DMS53 treated with DMSO at 0.1 percent for 48 hours (cell line): ENCODE data around the gene NCKAP5.

Experiments used
- DNase-seq: peaks from one replicate; lab custom pipeline; 2025; ENCODE audit not compliant: unreplicated experiment; lab: John Stamatoyannopoulos, UW

Gene NCKAP5

DNA sequence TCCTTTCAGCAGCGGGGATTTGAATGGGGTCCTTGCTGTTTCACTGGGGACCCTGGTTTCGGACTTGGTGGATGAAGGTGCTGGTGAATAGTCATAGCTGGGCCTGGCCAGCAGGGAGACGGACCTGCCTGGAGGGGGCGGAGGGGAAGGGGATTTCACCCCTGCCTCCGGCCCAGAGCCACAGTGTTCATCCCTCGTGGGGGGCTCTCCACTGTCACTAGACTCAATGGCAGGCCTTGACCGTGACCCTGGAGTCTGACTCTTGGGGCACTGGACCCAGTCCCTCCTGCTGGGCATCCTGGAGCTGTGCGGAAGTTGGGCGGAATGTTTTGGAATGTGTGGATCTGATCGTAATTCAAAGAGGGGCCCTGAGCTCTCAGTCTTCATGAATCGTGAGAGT lies 784.4 kb downstream of the NCKAP5 start:
- DNase-seq, result no peak

DNA sequence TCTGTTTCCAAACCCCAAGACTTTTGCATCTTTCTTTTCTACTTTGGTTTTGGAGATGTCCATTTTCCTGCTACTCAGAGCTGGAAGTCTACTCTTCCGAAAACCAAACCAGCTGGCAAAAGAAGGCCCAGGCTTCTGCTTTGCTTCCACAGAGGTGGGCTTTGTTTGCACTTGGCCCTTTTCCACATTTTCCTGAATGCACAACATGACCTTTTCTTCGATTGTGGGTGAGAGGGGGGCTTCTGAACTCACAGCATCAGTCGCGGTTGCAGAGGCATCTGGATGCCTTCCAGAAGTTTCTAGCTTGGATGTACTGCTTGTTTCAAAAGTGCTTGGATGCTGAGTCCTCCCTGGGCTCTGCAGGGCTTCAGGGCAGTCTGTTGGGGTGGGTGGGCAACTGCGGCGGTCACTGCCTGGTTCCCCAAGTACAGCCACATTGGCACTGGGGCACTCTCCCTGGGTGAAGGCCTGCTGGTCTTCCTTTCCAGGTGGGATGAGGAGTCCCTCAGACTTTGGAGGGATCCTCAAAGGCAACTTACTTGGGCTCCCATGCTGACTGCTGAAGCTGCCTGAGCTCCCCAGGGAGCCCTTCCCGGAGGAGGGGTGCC lies 786.0 kb downstream of the NCKAP5 start:
- no peak for DNase-seq

DNA sequence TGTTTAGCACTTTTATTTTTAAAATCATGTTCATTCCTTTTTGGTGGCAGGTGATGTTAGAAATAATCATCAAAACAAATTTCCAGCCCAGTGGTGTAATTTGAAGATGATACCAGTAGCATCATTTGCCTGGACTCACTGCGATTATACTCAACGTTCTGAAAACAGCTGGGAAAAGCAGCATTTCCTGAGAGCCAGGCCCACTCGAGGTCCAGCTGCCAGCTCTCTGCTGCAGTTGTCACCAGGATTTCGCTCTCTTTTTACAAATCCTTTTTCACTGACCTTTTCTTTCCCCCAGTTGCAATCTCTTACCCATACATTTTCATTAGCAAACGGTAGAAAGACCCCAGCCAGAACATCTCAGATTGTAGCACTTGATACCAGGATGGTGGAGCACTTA lies 787.6 kb downstream of the NCKAP5 start:
- DNase-seq, result no peak

DNA sequence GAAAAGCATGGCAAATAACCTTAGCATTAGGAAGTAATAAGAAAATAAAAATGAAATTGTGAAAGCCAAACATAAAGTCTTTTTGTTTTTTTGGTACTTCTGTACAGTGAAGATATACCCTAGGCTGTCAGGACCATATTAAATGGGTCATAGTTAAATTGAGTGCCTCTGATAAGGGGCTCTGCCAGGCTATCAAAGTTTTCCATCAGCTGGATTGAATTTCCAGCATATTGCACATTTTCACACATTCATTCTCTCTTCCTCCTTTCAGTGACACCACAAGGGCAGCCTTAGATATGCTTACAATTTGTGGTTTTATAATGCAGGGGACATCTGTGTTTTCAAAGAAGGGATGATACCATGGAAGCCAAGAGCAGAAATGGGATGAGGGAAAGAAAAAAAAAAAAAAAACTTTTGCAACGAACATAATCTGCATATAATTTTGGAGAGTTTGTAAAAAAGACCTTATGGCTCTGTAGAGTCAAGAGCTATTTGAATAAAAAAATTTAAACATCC lies 789.0 kb downstream of the NCKAP5 start:
- no peak for DNase-seq

DNA sequence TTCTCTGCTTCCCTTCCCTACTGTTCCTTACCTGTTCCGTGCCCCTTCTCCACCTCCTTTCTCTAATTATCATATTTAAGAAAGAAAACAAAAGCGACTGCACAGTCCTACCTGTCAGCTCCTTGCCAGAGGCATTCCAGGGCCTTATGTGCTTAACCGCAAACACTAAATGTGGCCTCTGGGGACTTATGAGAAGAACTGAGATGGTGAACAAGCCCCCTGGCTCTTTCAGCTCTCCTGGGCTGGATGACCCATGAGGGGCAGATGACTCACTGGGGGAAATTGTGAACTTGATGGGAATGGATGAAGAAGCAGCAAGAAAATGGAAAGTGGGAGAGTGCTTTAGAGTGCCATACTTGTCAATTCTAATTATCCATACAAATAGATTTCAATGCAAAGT lies 792.0 kb downstream of the NCKAP5 start:
- no peak for DNase-seq

DNA sequence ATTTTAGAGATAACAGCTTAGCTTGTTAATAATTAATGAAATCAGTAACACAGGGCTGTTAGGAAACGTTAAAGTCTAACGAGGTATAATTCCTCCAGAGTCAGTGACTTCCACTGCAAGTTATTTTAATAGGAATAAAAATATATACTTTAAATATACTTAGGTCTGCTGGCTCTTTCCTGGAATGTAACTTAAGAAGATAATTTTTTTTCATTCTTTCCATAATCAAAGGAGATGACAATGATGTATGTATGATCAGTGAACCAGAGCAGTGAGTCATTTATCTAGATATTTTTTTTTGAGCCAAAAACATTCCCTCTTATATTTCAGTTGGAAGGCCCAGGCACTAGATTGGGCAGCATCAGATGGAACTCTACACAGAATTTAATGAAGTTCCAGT lies 794.1 kb downstream of the NCKAP5 start:
- no peak for DNase-seq

DNA sequence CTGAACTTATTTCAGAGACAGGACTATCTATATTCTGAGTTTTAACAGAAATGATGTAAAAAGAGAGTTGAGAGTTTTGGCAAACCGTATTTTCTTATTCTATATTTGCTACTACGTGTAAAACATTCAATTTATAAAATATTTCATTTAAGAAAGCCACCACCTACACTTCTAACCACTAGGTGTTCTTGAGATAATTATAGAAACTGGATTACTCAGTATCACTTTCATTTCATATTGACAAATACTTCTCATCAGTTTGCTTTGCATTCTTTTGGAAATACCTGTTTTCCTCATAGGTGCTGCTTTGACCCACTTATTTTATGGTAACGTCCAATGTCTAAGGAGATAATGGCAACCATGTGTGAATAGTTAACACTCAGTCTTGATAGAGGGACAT lies 794.9 kb downstream of the NCKAP5 start:
- DNase-seq, result no peak

DNA sequence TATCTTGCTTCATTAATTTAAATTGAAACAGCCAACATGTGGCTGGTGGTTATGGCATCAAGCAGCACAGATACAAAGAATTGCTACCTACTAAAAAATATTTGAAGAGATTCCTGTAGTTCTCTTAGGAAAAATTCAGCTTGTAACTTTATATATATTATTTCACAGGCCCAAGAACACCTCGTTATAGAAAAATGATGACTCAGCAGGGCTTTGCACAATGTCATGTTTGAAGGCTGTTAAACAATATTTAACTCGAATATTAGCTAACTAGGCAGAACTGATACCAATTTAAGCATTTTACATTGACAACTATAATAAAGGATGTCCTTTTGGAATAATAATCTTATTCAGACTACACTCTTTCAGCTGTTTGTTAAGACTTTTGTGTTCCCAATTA lies 795.9 kb downstream of the NCKAP5 start:
- DNase-seq, result no peak

DNA sequence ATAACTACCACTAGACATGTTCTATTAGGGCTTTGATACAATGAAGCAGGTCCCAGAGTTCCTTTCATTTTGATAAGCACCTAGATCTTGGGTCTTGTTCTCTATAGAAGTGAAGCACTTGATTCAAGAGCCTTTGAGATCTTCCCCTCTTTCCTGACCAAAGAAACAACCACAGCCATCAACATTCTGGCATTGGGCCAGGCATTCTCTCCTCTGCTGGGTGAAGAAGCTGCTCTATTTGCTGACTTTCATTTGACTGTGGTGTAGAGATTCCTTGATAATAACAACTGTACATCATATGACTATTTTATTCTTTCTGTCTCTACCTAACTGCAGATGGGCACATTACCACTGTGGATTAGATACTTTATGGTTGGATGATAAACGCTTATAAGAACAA lies 801.7 kb downstream of the NCKAP5 start:
- no peak for DNase-seq

DNA sequence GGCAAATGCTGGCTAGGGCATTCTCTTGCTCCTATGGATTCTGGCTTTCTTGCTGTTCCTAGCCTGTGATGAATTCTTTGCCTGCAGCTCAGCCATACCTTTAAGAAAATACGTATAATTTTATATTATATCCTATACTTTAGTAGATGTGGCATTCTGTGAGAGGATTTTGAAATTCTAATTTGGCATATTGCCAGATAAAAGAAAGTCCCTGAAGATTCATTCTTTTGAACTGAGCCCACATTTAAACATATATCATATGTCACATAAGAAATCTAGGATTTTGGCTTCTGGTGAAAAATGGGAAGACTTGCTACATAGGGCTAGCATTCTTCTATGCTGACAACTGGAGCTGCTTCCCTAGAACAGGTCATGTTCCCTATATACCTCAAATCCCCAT lies 806.8 kb downstream of the NCKAP5 start:
- no peak for DNase-seq

DNA sequence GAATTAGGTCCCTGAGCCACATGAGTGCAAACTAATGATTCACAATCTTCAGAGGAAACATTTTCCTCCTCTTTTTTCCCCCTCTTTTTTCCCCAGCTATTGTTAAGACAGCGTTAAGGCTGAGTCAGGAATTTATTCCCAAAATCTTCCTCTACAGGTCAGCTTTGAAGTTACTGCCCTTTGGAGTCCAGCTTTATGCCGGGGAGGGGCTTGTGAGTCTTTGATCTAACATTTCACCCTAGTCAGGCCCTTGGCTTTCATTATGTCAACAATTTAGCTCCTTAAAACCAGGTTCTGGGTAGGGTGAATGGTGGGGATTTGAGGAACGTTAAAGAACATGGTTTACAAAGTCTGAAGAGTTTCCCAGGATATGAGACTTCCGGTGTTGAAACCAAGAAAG lies 807.3 kb downstream of the NCKAP5 start:
- DNase-seq, result no peak

DNA sequence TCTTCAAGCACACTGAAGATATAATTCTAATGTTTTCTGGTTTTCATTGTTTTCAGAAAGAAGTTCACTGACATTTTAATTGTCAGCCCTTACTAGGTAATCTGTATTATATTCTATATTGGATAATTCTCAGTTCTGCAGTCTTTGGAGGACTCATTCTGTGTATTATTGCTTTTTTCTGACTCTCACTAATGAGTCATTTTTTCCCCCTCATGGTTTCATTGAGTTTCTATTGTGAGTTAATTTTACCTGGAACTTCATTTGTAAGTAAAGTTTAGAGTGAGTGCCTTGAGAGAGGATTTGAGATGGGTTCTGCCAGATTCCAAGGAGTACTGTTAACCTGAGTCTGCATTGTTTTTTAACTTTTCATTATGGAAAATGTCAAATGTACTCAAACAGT lies 807.9 kb downstream of the NCKAP5 start:
- DNase-seq, result no peak

DNA sequence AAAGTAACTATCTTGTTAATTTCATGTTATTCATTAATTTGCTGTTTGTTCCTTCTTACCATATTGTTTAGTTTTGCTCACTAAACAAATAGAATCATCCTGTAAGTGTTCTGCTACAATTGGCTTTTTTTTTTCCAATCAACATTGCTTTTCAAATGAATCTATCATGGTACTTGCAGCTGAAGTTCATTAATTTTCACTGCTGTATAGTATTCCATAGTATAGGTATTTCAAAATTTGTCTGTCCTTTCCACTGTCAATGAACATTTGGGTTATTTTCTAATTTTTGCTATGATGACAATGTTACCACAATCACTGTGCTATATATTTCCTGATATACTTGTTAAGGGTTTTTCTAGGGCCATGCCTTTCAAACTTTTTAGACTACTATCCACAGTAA lies 809.3 kb downstream of the NCKAP5 start:
- DNase-seq, result no peak

DNA sequence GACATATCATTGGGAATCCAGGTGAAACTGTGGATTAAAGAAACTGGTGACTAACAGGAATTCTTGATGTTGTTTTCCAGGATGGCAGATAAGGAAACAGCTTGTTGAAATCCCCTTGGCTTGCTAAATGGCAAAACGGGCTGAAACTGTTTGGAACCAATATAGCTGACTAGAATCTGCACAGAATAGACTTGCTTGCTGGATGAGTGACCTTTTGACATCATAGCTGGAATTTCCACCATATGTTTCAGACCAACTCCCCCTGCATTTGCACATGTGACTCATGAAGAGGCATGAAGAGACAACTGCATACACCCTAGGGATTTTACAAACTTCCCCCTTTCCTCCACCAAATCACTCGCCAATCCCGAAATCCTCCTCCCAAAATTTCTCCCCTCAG lies 810.6 kb downstream of the NCKAP5 start:
- DNase-seq, result no peak

DNA sequence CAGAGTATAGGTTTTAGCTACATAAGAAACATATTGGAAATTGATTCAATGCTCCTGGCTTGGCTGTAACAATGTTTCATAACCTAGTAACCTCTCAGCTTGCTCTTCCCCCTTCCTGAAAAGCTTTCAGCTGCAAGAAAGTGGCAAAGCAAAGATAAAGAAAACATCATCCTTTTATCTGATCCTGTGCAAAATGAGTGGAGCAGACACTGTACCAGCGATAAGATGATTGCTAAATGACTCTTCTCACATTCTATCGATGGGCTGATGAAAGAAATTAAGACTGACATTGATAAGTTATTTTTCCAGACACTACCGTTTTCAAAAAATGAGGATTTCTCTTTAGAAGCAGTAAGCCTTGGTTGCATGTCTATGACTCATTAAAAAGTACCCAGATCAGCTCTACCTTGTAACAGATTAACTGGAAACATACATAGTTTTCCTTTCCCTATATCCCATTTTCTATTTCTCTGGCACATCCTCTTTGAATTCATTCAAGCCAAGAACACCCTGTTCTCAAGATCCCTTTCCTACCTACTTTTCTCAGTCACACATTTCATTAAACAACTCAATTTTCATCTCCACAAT lies 811.2 kb downstream of the NCKAP5 start:
- DNase-seq, result no peak

DNA sequence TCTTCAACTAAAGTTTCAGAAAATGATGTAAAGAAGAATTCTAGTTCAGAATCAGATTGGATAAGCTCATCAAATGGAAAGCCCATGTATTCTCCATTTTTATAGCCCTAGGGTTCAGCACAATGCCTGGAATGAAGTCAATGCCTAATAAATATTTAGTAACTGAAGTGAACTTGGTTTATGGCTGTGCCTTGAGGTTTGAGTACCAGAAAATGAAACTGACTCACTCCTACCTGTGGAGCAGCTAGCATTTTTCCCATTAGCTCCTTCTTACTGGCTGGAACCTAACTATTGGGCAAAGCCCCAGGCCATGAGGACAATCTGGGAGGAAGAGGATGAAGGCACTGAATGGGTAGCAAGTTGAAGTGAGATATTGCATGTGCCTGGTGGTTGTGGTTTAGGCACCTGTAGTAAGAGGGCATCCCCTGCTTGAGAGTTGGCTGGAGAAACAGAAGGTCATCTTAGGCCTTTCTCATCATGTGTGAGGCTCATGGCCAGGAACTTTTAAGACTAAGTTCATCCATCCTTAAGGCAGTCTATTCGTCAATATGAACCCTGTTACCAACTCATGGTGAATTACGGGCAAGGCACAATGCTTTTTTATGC lies 813.3 kb downstream of the NCKAP5 start:
- DNase-seq, result no peak

DNA sequence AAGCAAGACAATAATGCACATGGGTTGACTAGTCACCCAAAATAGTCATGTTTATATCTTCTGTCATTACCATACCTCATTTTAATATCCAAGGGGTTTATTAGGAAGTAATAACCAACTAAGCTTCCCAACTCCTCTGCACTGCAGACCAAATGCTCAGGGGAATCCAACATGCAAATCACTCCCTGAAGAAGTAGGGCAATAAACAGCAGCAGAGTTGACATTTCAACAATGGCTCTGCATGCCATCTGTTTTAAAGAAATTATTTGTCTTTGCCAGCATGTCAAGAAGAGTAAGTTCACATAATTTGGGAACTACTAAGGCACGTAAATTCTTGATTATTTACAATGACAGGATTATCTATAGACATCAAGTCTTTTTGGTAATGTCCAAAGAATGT lies 813.9 kb downstream of the NCKAP5 start:
- no peak for DNase-seq

DNA sequence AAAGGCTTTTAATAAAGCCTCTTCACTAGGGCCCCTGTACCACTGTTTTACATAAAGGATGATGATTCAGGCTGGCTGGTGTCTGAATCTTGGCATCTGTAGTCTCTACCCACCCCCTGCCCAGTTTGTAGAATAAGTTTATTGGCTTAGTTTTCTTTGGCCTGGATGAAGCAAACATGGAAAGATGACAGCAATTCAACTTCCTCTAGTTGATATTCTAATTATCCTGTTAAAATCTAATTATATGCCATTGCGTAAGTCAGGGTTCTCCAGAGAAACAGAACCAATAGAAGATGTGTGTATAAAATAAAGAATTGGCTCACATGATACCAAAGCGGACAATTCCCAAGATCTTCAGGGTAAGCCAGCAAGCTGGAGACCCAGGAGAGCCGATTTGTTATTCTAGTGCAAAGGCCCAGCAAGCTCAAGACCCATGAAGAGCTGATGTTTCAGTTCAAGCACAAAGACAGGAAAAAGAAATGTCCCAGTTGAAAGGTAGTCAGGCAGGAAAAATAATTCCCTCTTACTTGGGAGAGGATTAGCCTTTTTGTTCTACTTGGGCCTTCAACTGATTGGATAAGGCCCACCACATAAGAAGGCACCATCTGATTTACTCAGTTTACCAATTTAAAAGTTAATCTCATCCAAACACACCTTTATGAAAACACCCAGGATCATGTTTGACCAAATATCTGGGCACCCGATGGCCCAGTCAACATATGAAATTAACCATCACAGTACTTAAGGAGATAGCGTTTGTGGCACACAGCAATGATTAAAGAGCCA lies 815.6 kb downstream of the NCKAP5 start:
- no peak for DNase-seq

DNA sequence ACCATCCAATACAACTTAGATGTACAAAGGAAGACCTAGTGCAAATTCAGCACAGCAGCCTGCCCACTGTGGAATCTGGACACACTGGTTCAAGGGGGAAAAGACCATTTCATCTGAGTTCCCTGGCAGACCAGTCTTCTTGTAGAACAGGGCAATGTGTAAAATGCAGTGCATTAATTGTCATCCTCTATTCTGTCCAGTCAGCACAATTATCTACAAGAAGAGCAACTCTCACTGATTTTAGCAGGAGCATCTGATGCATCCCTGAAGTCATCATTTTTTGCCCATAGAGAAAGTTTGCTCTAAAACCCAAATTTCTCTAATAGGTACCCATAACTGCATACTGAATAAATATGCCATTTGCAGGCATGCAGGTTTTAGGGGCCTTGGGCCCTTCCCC lies 816.4 kb downstream of the NCKAP5 start:
- no peak for DNase-seq

DNA sequence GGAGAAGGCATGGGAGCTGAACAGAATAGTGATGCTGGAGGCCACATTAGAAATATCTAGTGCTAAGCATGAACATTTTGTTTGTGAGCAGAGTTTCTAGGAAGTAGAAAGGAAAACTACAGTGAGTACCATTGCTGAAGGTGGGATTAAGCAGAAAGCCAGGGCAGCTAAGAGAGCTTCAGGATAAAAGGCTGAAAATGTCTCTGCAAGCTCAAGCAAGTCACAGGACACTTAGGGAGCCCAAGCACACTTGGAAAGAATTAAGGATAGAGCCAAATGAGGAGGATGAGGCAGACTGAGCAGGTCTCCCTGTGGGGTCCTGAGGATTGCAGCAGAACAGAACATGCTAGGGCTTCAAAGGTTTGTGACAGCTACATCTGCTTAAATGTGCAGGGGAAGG lies 817.7 kb downstream of the NCKAP5 start:
- DNase-seq, result no peak

DNA sequence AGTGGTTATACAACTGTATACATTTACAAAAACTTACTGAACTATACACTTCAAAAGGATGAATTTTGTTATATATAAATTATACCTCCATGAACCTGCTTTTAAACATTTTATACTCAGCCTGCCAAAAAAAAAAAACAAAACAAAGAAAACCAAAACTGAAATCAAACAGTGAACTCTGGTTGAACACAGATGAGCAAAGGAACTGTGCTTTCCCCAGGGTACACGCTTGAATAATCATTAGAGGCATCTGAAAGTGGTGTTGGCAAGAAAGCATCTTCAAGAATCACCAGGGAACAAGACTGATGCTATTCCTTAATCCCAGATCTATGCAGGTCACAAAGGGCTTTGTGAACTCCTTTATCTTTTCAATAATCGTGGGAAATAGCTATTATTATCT lies 821.2 kb downstream of the NCKAP5 start:
- no peak for DNase-seq

DNA sequence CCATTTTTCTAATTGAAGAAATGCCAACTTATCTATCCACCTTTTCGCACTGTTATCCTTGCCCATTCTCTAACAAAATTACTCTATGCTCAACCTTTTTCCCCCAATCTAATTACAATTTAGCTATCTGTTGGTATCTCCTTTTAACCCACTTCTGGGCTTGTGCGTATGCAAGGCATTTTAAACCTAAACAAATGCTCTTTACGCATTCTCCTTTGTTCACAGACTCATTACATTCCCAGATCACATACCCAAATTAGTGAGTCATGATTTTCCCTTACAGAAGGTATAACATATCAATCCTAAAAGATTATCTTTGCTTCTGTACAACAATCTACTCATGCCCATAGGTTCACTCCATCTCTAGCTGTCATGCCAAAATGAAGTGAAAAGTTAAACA lies 826.5 kb downstream of the NCKAP5 start:
- no peak for DNase-seq
